Osteocyte (in vitro differentiated cells): ENCODE data around the gene ACAA2. TPM values are rescaled to one million over a fixed set of nuclear protein-coding genes. Genes with fewer than 3 reads are reported as not detected.

Source experiments
- DNase-seq: peaks from one replicate; pipeline ENCODE4 v3.0.0; 2021; ENCODE audit warnings: mixed read lengths; ENCODE audit not compliant: unreplicated experiment; ENCODE audit errors: extremely low spot score
- H3K27ac Mint-ChIP-seq: one replicate; pipeline ENCODE4 v1.8.0; 2021; ENCODE audit warnings: mild to moderate bottlenecking, mixed read lengths; ENCODE audit not compliant: unreplicated experiment
- H3K27me3 Mint-ChIP-seq: one replicate; pipeline ENCODE4 v1.8.0; 2021; ENCODE audit warnings: mixed read lengths; ENCODE audit not compliant: unreplicated experiment
- H3K36me3 Mint-ChIP-seq: one replicate; pipeline ENCODE4 v1.8.0; 2021; ENCODE audit warnings: mixed read lengths; ENCODE audit not compliant: unreplicated experiment
- H3K4me1 Mint-ChIP-seq: one replicate; pipeline ENCODE4 v1.8.0; 2021; ENCODE audit warnings: mixed read lengths; ENCODE audit not compliant: unreplicated experiment
- H3K4me3 Mint-ChIP-seq: one replicate; pipeline ENCODE4 v1.8.0; 2021; ENCODE audit warnings: mild to moderate bottlenecking, moderate library complexity, mixed read lengths; ENCODE audit not compliant: unreplicated experiment
- H3K9me3 Mint-ChIP-seq: one replicate; pipeline ENCODE4 v1.8.0; 2021; ENCODE audit warnings: mixed read lengths; ENCODE audit not compliant: unreplicated experiment
- CTCF ChIP-seq: fragments of 200-600 bp; sonication (generic); IDR thresholded peaks from 2 replicates; pipeline ENCODE4 v1.5.0; 2021; ENCODE audit warnings: antibody characterized with exemption, mild to moderate bottlenecking, moderate library complexity
- total RNA-seq: library from RNA; stranded (reverse); gene quantifications from 2 replicates; pipeline ENCODE4 v1.2.1, GENCODE V29; 2021

Gene ACAA2
- total RNA-seq, 1 donor from 2014 or later: 57.7 TPM

- Mint-ChIP-seq H3K27me3 (peaks cover 3% of the 10 kb centered on the region), H3K9me3 (no peaks in the 10 kb centered on the region), H3K4me1 (no peaks in the 10 kb centered on the region), H3K36me3 (no peaks in the 10 kb centered on the region), H3K4me3 (no peak overlapping the region), H3K27ac (no peak overlapping the region)
- no peak for DNase-seq
- TF ChIP-seq CTCF: peak; percentile 95
These were observed 45.1 kb upstream of the ACAA2 start for GRCh38 chr18:49858309-49859020.

- Mint-ChIP-seq H3K4me3 (no peak overlapping the region), H3K36me3 (no peaks in the 10 kb centered on the region), H3K27ac (no peak overlapping the region), H3K4me1 (no peaks in the 10 kb centered on the region), H3K27me3 (no peaks in the 10 kb centered on the region), H3K9me3 (no peaks in the 10 kb centered on the region)
- no peak for DNase-seq
- no peak for TF ChIP-seq CTCF
These were observed 44.4 kb upstream of the ACAA2 start for GRCh38 chr18:49857708-49858107.

GRCh38 chr18:49856496-49856895 is 43.2 kb upstream of the ACAA2 start:
- H3K4me1 Mint-ChIP-seq: no peaks in the 10 kb centered on the region
- TF ChIP-seq CTCF: no peak
- H3K9me3 Mint-ChIP-seq: no peaks in the 10 kb centered on the region
- DNase-seq: no peak
- H3K27me3 Mint-ChIP-seq: no peaks in the 10 kb centered on the region
- no peaks in the 10 kb centered on the region for H3K36me3 Mint-ChIP-seq
- H3K27ac Mint-ChIP-seq: no peak overlapping the region
- H3K4me3 Mint-ChIP-seq: no peak overlapping the region

GRCh38 chr18:49855711-49856415 is 42.5 kb upstream of the ACAA2 start:
- no peaks in the 10 kb centered on the region for H3K9me3 Mint-ChIP-seq
- no peaks in the 10 kb centered on the region for H3K27me3 Mint-ChIP-seq
- H3K36me3 Mint-ChIP-seq: no peaks in the 10 kb centered on the region
- no peak overlapping the region for H3K4me3 Mint-ChIP-seq
- H3K4me1 Mint-ChIP-seq: no peaks in the 10 kb centered on the region
- no peak overlapping the region for H3K27ac Mint-ChIP-seq
- no peak for TF ChIP-seq CTCF
- DNase-seq: no peak

GRCh38 chr18:49854681-49855080 is 41.3 kb upstream of the ACAA2 start:
- no peak overlapping the region for H3K27ac Mint-ChIP-seq
- no peaks in the 10 kb centered on the region for H3K9me3 Mint-ChIP-seq
- TF ChIP-seq CTCF: no peak

More at GRCh38 chr18:49854681-49855080, 41.3 kb upstream of the ACAA2 start:
- peaks cover 4% of the 10 kb centered on the region for H3K4me1 Mint-ChIP-seq
- H3K36me3 Mint-ChIP-seq: no peaks in the 10 kb centered on the region
- H3K27me3 Mint-ChIP-seq: no peaks in the 10 kb centered on the region
- no peak for DNase-seq
- H3K4me3 Mint-ChIP-seq: no peak overlapping the region
